Embryonic facial prominence (tissue), 1 donor: ENCODE measurements around the gene CTBS.

ENCODE experiments used
- DNase-seq: peaks from one replicate; pipeline ENCODE4 v3.0.0-alpha.2; 2016; ENCODE audit errors: extremely low spot score

Gene CTBS

DNA sequence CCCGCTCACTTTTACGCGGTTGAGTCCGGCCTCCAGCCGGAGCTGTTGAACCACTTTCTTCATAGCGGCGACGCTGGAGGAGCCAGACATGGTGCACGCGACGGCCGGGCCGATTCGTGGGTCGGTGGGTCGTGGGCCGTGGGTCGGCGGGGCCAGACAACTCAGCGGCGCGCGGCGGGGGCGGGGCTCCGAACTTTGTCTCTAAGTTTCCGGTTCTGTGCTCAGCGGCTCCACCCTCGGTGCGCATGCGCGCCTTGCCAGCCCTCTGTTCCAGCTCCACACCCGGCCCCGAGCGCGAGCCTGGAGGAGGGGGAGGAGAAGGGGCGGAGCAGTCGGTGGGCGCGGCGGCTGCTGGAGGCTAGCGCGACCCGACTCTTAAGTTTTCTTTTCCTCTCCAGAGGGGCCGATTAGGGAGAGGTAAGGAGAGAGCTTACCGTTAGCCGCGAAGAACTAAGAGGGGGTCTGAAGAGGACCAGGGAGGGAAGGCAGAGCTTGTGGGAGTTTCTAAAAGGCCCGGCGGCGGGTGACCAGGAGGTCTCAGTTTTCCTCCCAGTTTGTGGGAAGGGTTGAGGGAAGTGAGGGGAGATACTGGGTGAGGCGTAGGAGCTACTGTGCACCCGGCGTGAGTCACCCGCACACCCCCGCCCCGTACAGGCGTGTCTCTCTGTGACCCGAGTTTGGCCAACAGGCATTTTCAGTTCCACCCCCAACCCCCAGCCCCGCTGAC, 68.1 kb downstream of the CTBS start, which contains the start of the genes GNG5 and SPATA1:
Gene GNG5, minus strand, starts transcription at position 580 of the 727 bp plus-strand sequence. Its CDS starts 490 bp downstream, at position 90.
Gene SPATA1, plus strand, starts transcription at position 385 of the 727 bp plus-strand sequence. CDS start 9,974 bp downstream, outside the sequence.
- DNase-seq: peak; percentile 93

DNA sequence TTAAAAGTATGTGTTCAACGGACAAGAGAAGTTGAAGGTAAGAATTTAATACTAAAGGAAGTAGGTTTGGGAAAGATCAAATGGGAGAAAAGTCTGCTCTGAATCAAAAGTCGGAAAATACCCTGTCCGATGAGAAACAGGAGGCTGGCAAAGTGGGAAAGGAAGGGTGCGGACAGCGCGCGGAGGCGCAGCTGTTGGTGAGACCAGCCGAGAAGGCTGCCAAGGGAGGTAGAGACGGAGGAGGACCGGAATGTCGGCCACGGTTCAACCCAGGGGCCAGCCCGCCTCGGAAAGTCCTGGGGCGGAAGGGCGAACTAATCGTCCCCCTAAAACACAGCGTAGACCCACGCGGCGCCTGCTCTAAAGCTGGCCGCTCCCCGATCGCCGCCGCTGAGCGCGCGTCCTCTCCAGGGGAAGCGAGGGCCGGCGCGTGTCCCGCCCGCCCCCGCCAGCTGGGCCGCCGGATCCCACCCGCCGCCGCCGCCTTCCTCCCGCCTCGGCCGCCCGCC, 68.7 kb downstream of the CTBS start:
- DNase-seq: peak; percentile 47

DNA sequence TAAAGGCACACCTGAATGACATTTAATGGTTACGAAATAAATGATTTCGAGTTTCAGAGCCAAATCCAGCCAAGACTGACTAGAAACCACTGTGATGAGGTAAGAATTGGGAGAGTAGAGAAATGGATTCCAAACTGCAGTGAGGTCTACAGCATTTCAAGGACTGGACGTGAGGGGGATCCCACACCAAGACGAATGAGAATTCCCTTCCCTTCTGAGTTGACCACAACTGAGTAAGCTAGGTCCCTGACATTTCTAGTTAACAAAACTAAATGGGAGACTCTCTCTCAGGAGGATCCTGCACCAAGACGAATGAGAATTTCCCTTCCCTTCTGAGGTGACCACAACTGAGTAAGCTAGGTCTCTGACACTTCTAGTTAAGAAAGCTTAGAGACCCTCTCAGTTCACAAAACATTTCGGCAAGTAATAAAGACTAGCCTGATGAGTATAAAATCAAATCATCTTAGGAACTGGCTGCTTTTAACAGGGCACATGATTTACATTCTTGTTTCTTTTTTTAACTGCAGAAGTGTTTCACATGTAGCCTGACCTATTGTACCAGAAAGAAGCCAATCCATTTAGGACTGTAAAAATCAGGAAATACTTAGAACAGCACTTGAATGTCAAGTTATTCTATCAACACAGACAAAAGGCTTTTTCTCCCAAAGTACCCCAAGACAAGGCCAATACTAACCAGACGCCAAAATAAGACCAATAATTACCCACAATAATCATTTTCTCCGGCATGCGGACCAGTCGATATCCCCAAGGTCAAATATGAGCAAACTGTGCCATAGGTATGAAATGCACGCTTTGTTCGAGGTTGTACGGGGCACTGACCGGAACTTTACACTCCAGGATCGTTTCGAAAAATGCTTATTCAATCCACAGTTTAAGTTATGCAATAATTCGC, 69.4 kb downstream of the CTBS start:
- no peak for DNase-seq

DNA sequence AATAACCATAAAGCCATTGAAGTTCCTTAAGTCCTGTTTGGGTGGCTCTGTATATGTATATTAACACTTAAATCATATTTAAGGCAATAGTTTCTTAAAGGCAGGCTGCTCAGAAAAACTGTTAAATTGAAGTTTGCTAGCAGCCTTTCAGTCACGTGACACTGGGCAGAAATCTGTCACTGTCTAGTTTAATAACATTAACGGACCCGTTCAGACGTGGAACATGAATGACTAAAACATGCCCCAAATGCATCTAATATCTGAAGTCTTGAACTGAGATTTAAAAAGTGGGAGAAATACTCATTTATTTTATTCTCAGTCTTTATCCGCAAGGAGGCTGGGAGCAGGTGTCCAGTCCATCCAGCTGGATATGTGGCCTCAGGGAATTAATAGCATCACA, 71.3 kb downstream of the CTBS start:
- no peak for DNase-seq
